GM11168 (cell line): Measurements from ENCODE around the gene LRRC8B.

Source experiments
- in situ Hi-C: fragments of 300-500 bp; cut with MboI; formaldehyde crosslinking; loops from one replicate; pipeline ENCODE4 v1.12.0; 2022; ENCODE audit warnings: low sequenced_read_pairs; ENCODE audit not compliant: unreplicated experiment

Gene LRRC8B

DNA sequence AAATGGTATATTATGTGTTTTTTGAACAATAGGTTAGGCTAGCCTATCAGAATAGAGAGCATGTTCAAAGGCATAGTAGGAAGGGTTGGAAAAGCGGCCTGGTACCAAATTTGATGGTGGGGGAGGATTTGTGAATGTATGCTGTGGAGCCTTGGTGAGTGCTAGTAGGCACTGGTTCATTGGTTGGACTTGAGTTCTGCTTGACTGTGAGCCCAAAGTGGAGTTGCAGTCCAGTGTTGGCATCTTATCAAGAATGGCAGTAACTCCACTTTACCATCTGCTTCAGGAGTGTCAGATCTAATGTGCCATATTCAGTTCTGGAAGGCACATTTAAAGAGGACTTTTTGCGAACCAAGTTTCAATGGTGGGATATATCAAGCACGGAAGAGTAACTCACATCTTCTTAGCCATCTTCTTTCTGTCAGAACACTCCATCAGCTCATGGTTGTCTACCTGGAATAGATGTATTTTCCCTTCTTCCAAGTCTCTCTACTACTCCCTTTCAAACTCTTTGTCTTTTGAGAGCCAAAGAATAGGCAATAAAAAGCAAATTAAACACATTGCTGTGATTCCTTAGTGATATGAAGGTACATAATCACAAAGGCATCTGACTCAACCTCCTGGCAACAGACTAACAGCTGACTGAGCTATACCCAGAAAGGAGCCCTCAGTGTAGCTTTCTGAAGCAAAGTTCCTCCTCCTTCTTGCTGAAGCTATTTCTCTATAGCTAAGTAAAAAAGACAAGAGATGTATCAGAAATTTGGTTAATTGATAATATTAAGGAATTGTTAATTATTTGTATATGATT is 21.7 kb downstream of the LRRC8B start:
- in situ Hi-C loops = no loop called here

DNA sequence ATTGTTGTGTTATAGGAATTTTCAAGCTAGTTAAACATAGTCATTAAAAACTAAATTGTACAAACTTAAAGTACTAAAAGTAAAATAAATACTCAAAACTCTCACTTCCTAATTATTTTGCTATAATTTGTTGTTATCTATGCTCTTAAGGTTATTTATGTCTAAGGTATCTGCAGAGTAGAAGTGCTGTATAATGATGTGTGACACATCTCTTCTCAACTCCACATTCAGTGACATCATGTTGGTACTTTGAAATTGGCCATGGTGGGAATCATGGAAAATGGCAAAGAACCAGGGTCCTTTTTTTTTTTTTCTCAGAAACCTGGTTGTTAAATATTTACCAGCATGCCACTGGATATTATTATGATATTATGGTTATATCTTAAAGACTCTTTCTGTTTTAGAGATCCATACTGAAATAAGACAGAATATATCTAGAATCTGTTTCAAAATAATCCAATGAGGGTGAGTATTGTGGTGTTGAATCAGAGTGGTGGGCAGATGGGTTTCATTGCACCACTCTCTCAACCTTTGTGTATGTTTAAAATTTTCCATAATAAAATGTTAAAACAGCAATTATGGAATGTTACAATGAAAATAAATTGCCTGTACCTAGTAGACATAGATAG is 22.4 kb downstream of the LRRC8B start:
- in situ Hi-C loops = no loop called here

DNA sequence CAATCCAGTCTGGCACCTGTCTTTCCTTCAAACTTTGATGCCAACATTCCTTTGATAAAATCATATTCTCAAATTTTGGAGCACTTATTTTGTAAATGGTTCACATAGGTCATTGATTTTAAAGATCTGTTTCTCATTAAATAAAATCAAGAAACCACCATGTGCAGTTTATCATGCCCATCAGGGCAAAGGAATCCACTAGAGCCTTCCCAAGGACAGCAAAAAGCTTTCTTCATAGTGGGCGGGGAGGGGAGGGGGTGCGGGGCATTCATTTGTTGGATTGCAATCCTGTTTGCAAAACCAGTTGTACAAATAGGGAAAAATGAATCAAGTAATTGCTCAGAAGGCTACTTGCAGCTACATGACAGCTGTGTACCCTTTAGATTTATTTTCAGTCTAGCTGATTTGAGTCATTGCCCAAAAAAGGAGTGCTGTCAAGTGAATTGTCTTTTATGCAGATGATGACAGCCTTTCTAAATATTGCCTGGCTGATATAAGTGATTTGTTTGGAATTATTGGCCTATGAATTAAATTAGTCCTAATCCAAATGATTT is 23.0 kb downstream of the LRRC8B start:
- in situ Hi-C loops = no loop called here

- in situ Hi-C loops = no loop called here
Observed at GRCh38 chr1:89548122-89548857, 23.7 kb downstream of the LRRC8B start.

DNA sequence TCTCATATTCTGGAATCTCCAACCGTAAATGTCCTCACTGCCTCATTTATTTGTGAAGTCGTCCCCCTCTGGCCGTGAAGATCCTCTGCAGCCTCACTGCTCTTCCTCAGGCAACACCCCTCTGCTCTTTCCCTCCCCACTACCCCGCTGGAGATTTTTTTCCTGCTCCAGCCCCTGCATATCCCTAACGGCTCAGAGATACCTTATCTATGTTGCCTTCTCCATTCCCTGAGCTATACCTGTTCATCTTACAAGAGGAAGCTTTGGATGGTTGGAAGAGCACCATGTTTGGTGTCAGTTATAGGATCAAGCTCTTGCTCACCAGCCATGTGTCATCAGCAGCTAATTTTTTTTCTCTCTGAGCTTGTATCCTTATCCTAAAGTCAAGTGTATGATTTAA is 26.4 kb downstream of the LRRC8B start:
- in situ Hi-C loops = no loop called here

GRCh38 chr1:89552471-89553081 is 27.9 kb downstream of the LRRC8B start:
- in situ Hi-C loops = no loop called here

- in situ Hi-C loops = no loop called here
Observed at GRCh38 chr1:89553157-89553556, 28.5 kb downstream of the LRRC8B start.

DNA sequence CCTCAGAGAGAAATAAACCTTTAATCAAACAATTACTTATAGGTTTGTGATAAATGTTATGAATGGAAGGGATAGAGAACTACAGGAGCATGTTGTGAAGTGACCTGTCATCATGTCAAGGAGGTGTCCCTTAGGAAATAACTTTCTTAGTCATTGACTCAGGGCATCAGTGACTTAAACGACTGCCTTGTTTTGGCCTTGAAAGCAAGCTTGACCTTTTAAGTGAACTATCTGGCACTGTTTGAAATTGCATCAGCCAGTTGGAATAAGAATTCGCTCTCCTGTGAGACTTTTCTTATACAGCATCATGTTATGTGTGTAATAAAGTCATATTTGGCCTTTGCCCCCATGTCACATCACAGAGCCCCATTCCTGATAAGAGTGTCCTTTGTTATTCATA is 30.9 kb downstream of the LRRC8B start:
- in situ Hi-C loops = no loop called here

DNA sequence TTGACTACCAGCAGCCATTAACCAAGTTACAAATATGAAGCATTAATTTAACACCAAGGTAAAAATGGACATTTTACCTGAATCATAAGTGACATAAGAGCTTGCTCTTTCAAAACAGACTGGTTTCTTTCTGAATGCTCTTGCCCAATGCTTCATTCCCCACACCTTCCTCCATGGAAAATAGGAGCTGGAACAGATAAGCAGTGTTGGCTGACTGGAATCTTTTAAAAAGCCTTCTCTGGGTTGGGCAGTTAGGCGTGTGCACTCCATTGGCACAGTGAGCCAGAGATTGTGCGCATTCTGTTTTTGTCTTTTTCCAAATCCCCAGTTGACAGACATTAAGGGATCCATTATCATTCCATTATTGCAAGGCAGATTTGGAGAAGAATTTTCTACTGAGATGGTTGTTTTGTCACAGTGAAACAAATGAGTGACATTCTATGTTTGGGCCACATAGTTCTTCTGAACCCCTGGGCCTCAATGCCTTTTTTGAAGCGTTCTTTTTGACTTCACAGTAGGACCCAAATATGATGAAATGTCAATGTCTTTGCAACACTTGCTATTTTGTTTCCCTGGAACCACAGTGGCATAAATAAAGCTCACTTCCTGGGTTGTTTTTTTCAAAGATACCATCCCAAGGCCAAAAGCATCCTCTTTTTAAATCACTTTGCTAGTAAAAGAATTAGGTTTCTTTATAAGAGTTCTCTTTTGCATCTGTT is 32.3 kb downstream of the LRRC8B start:
- in situ Hi-C loops = no loop called here

DNA sequence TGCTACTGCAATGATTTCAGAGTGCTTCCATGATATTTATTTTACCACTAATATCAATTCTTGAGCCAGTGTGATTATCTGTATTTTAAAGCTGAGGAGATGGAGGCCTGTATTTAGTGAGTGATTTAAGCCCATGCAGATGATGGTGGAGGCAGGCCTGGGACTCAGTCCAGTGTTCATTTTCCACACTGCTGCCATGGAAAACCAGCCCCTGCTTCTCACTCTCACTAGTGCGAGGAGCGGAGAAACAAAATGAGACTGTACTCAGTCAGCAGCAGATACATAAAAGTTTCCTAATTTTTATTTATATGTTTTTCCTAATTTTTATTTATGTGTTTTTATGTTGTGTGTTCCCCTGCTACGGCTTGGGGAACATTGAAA is 32.8 kb downstream of the LRRC8B start:
- in situ Hi-C loops = no loop called here

DNA sequence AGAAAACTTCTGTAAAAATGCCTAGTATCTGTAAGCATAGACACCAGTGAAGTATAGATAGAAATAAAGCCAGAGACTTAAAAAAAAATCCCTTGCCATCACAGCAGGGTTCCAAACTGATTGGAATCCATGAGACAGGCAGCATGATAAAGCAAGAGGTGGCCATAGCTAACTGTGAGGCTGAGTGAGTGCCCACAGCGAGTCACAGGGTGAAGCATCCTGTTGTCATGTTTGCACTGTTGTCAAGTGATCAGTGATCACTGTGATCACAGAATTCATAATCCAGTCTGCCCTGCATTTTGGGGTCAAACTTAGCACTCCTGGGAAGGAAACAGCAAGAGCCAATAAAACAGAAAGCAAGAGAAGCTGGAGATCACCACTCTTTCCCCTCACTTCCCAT is 33.3 kb downstream of the LRRC8B start:
- in situ Hi-C loops = no loop called here

GRCh38 chr1:89563957-89564604 is 39.5 kb downstream of the LRRC8B start:
- in situ Hi-C loops = no loop called here

DNA sequence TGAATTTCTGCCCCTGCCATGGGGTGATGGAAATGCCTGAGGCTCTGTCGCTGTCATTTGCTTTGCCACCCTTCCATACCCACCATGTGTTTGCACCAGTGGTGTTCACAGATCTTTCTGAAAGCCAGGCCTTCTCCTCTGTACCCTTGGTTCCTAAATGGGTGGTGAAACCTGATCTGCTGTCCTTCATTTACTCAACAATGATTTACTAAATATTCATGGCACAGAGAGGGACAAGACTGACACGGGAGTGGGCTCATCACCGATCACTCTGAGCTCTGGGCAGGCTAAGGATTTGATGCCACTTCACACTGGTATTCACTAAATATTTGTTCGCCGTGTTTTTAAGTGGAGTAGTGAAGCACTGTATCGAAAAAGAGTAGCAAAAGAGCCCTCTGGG is 40.9 kb downstream of the LRRC8B start:
- in situ Hi-C loops = no loop called here

- in situ Hi-C loops = no loop called here
Observed at GRCh38 chr1:89566761-89567174, 42.1 kb downstream of the LRRC8B start.

DNA sequence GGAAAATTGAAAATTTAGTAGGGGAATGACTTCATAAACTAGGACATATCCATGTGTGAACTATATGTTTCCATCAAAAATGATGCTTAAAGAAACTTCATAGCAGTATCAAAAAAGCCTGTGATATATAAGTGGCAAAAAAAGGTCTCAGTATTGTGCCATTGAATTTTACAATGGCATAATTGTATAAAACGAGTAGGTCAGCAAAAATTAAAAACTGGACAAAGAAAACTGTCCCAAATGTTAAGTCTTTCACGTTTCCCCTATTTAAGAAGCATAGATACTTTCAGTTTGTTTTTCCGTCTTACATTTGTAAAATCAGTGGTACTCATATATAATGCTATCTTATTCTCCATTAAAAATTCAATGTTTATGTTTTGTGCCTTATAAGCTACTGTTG is 43.2 kb downstream of the LRRC8B start:
- in situ Hi-C loops = no loop called here

DNA sequence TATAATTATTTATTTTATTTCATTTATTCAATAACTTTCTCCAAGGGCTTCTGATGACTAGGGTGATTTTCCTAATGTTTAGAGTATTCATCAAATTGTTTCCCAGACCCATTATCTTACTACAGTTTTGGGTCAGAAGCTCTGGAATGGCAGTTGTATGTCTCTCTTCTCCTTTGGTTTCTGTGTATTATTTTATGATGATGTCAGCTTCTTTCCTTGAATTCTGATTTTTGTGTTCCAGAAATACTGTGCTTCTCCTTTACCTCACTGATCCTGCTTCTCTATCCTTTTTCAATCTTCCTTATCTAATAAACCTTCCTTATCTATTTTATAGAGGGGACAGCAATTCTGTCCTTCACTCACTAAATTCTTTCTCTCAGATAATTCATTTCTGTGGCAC is 48.8 kb downstream of the LRRC8B start:
- in situ Hi-C loops = no loop called here

DNA sequence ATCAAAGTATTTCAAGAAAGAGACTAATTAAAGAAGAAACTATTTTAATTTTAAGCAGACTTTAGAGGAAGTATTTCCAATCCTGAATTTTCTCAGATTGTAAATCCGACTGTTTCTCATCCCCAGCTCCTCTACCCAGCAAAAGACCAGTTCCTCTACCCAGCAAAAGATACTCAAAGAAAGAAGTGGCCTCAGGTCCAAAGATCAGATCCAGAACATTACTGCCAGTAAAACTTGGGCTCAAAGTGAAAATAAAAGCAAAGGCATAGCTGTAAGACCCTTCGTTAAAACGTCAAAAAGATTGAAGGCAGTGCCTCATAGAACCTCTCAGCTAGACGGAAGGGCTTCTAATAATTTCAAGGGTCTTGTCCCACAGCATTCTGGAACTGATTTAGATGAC is 50.0 kb downstream of the LRRC8B start:
- in situ Hi-C loops = no loop called here

DNA sequence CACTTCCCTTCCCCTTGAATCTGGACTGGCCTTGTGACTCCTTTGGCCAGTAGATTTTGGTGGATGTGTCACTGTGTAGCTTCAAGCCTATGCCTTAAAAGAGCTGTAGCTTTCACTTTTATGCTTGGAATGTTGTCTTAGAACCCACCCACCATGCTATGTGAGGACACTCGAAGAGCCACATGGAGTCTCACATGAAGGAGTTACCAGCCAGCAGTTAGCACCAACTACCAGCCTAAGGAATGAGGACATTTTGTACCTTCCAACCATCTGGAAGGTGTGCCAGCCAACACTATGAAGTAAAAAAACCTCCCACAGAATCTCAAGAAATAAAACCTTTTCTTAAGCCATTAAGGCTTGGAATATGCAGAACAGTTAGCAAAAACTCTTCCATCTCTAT is 50.6 kb downstream of the LRRC8B start:
- in situ Hi-C loops = no loop called here

- in situ Hi-C loops = no loop called here
Observed at GRCh38 chr1:89576013-89576412, 51.4 kb downstream of the LRRC8B start.

DNA sequence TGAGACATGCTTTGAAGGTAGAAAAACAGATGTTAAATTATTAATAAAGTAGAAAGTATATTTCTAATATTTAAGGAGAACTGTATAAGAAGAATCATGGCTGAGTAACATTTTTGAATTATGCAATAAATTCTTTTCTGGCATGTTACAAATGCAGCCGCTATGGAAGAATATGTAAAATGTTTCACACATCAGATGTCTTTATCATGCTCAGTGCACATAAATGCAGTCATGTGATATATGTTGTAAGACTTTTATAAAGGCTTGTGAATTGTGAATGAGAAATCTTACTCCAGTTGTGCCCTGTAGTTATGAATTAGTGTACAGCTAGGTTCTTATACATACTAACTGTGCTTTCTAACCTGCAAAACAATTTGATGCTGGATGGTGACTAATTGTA is 53.5 kb downstream of the LRRC8B start:
- in situ Hi-C loops = no loop called here
